ENCODE measurements around the gene ERGIC3. TPM values are rescaled to one million over a fixed set of nuclear protein-coding genes. Genes with fewer than 3 reads are reported as not detected.

The ERGIC3 gene
- total RNA-seq, 2 donors from 2014 or later = 117 to 154 TPM

Other genes with a start within 250 kb of the ERGIC3 start
- not detected for gene FAM83C, start 249.7 kb upstream of the ERGIC3 start, total RNA-seq
- gene UQCC1, start 130.1 kb upstream of the ERGIC3 start, total RNA-seq = 10 to 100 TPM; 32.0 to 33.5 TPM
- gene GDF5, start 103.8 kb upstream of the ERGIC3 start, total RNA-seq = under 1 TPM; 0.19 to 0.51 TPM
- gene CEP250, start 86.5 kb upstream of the ERGIC3 start, total RNA-seq = 10 to 100 TPM; 20.4 to 22.2 TPM
- not detected for gene C20orf173, start 12.4 kb upstream of the ERGIC3 start, total RNA-seq
- 1 to 10 TPM; 2.1 to 2.8 TPM for gene SPAG4, start 73.8 kb downstream of the ERGIC3 start, total RNA-seq
- 100 to 1,000 TPM; 122 to 130 TPM for gene CPNE1, start 122.8 kb downstream of the ERGIC3 start, total RNA-seq
- gene RBM12, start 122.8 kb downstream of the ERGIC3 start, total RNA-seq = 10 to 100 TPM; 59.4 to 61.4 TPM
- 10 to 100 TPM; 15.9 to 22.0 TPM for gene NFS1, start 157.3 kb downstream of the ERGIC3 start, total RNA-seq
- 100 to 1,000 TPM; 126 TPM for gene ROMO1, start 157.3 kb downstream of the ERGIC3 start, total RNA-seq
- 100 to 1,000 TPM; 210 to 217 TPM for gene RBM39, start 200.2 kb downstream of the ERGIC3 start, total RNA-seq
- 10 to 100 TPM; 55.2 to 59.6 TPM for gene PHF20, start 229.9 kb downstream of the ERGIC3 start, total RNA-seq